MM.1S (cell line): ENCODE results near the gene KLHL3.

ENCODE experiments used
- DNase-seq: peaks from one replicate; pipeline ENCODE4 v3.0.0-alpha.2; 2015
- H2AFZ ChIP-seq: fragments of 300-600 bp; sonication (generic); 2 replicates; pipeline ENCODE4 v1.6.0; 2016; ENCODE audit warnings: antibody characterized with exemption, low read length
- H3F3A ChIP-seq: fragments of 300-600 bp; sonication (generic); 2 replicates; pipeline ENCODE4 v1.6.1; 2016; ENCODE audit warnings: mild to moderate bottlenecking, antibody characterized with exemption, low read length, moderate library complexity, mixed read lengths; ENCODE audit not compliant: insufficient read depth
- H3K27ac ChIP-seq: fragments of 300-600 bp; sonication (generic); 2 replicates; pipeline ENCODE4 v1.5.1; 2016; ENCODE audit warnings: mild to moderate bottlenecking, low read length
- H3K27me3 ChIP-seq: fragments of 300-600 bp; sonication (generic); replicated peaks from 2 replicates; pipeline ENCODE4 v1.6.0; 2016; ENCODE audit warnings: low read length; ENCODE audit not compliant: insufficient read depth
- H3K36me3 ChIP-seq: fragments of 300-600 bp; sonication (generic); replicated peaks from 2 replicates; pipeline ENCODE4 v1.6.1; 2016; ENCODE audit warnings: mild to moderate bottlenecking, low read length, mixed read lengths; ENCODE audit not compliant: insufficient read depth
- H3K4me1 ChIP-seq: fragments of 300-600 bp; sonication (generic); 2 replicates; pipeline ENCODE4 v1.6.1; 2016; ENCODE audit warnings: low read length, mixed read lengths
- H3K4me2 ChIP-seq: fragments of 300-600 bp; sonication (generic); 2 replicates; pipeline ENCODE4 v1.6.0; 2016; ENCODE audit warnings: low read depth, low read length
- H3K4me3 ChIP-seq: fragments of 300-600 bp; sonication (generic); 2 replicates; pipeline ENCODE4 v1.5.1; 2016; ENCODE audit warnings: low read length, mixed read lengths
- H3K79me2 ChIP-seq: fragments of 300-600 bp; sonication (generic); 2 replicates; pipeline ENCODE4 v1.6.1; 2016; ENCODE audit warnings: mixed run types, low read length, mixed read lengths
- H3K9ac ChIP-seq: fragments of 300-600 bp; sonication (generic); 2 replicates; pipeline ENCODE4 v1.6.1; 2016; ENCODE audit warnings: low read length, mixed read lengths
- H3K9me2 ChIP-seq: fragments of 300-600 bp; sonication (generic); replicated peaks from 2 replicates; pipeline ENCODE4 v1.6.1; 2016; ENCODE audit warnings: mild to moderate bottlenecking, low read length, mixed read lengths; ENCODE audit not compliant: insufficient read depth
- H3K9me3 ChIP-seq: fragments of 300-600 bp; sonication (generic); replicated peaks from 2 replicates; pipeline ENCODE4 v1.6.1; 2016; ENCODE audit warnings: mild to moderate bottlenecking, low read length, mixed read lengths; ENCODE audit not compliant: insufficient read depth
- H4K20me1 ChIP-seq: fragments of 300-600 bp; sonication (generic); 2 replicates; pipeline ENCODE4 v1.6.1; 2016; ENCODE audit warnings: mild to moderate bottlenecking, low read length, moderate library complexity, mixed read lengths; ENCODE audit not compliant: insufficient read depth
- EZH2 ChIP-seq: fragments of 300-600 bp; sonication (generic); optimal IDR thresholded peaks from 2 replicates; pipeline ENCODE3; 2017; ENCODE audit warnings: low read depth, mild to moderate bottlenecking, antibody characterized with exemption, low read length, mixed read lengths
- EZH2phosphoT487 ChIP-seq: fragments of 300-600 bp; sonication (generic); IDR thresholded peaks from 2 replicates; pipeline ENCODE4 v1.6.1; 2018; ENCODE audit warnings: antibody characterized with exemption, low read length
- TF ChIP-seq, protein P1 (sequence below): fragments of 300-600 bp; sonication (generic); IDR thresholded peaks from 2 replicates; pipeline ENCODE4 v1.5.1; 2016; ENCODE audit warnings: antibody characterized with exemption, low read length, mixed read lengths

The KLHL3 gene

DNA sequence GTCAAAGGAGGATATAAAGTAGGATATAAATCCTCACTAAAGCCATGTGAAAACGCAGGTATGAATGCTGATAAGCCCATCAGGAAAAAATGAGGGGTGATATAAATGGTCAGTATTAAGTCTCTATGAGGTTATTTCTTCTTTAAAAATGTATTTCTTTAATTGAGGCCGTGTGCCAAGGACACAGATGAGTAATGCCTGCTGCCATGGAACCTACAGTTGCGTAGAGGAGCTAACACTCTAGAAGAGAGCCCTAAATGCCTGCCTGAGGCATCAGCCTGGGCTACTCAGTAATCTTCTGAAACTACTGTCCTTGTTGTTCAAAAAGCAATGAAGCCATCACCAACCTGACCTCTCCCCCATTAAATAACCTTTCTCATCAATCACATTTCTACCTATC lies 84.9 kb downstream of the KLHL3 start:
- Histone ChIP-seq H3K27ac (no peak overlapping the region), H3K4me3 (no peak overlapping the region), H3K9me2 (no peaks in the 10 kb centered on the region), H3K4me1 (no peaks in the 10 kb centered on the region), H4K20me1 (no peaks in the 10 kb centered on the region), H3F3A (no peaks in the 10 kb centered on the region), H3K4me2 (no peak overlapping the region), H3K79me2 (no peaks in the 10 kb centered on the region), H3K9me3 (no peaks in the 10 kb centered on the region), H2AFZ (no peak overlapping the region), H3K36me3 (no peaks in the 10 kb centered on the region), H3K9ac (no peak overlapping the region), H3K27me3 (no peaks in the 10 kb centered on the region)
- TF ChIP-seq, protein P1, sequence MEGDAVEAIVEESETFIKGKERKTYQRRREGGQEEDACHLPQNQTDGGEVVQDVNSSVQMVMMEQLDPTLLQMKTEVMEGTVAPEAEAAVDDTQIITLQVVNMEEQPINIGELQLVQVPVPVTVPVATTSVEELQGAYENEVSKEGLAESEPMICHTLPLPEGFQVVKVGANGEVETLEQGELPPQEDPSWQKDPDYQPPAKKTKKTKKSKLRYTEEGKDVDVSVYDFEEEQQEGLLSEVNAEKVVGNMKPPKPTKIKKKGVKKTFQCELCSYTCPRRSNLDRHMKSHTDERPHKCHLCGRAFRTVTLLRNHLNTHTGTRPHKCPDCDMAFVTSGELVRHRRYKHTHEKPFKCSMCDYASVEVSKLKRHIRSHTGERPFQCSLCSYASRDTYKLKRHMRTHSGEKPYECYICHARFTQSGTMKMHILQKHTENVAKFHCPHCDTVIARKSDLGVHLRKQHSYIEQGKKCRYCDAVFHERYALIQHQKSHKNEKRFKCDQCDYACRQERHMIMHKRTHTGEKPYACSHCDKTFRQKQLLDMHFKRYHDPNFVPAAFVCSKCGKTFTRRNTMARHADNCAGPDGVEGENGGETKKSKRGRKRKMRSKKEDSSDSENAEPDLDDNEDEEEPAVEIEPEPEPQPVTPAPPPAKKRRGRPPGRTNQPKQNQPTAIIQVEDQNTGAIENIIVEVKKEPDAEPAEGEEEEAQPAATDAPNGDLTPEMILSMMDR: no peak
- TF ChIP-seq EZH2phosphoT487 (no peak), EZH2 (no peak)
- DNase-seq: no peak

DNA sequence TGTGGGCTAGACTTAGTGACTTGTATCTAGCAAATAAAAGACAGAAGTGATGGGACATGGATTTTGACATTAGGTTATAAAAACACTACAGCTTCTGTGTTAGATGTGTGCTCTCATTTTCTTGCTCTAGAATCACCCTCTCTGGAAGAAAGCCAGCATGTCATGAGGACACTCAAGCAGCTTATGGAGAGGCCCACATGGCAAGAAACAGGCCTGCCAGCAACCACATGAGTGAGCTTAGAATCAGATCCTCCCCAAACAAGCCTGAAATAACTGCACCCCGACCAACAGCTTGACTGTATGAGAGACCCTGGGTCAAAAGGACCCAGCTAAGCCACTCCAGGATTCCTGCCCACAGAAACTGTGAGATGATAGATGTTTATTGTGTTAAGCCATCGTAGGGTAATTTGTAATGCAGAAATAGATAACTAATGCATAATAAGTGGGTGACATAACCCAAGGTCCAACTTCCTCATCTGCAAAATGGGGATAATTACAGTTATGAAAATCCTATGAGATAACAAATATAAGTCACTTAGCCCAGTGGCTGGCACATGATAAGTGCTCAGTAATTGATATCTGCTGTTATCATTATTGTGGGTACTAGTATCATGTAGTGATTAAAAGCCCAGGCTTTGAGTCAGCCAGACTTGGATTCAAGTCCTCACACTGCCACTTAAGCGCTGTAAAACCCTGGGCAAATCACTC lies 86.5 kb downstream of the KLHL3 start:
- no peak for DNase-seq
- Histone ChIP-seq H3K4me1 (no peaks in the 10 kb centered on the region), H2AFZ (no peak overlapping the region), H3K79me2 (no peaks in the 10 kb centered on the region), H4K20me1 (no peaks in the 10 kb centered on the region), H3K27me3 (no peaks in the 10 kb centered on the region), H3K27ac (no peak overlapping the region), H3K4me3 (no peak overlapping the region), H3K36me3 (no peaks in the 10 kb centered on the region), H3F3A (no peaks in the 10 kb centered on the region), H3K9me3 (no peaks in the 10 kb centered on the region), H3K4me2 (no peak overlapping the region), H3K9ac (no peak overlapping the region), H3K9me2 (no peaks in the 10 kb centered on the region)
- no peak for TF ChIP-seq EZH2phosphoT487
- no peak for TF ChIP-seq EZH2
- TF ChIP-seq, protein P1: no peak

DNA sequence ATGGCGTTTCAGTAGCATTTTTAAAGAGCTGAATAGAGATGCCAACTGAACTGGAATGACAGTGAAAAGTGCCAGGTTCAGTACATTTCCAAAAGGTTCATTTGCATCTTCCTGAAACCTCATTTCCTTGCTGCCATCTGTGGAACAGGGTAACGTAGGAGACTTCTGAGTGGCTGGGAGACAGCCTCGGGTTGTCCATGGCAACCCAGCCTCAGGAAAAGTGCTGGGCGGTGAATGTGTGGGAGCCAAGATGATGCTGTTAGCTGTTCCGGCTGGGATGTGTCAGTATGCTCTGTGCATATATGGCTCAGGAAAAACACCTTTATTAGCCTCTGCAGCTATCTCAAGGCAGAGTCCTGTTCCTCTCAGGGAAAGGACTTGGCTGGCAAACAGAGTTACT lies 87.5 kb downstream of the KLHL3 start:
- Histone ChIP-seq H3K9me2 (no peaks in the 10 kb centered on the region), H3K27ac (no peak overlapping the region), H4K20me1 (no peaks in the 10 kb centered on the region), H3K9ac (no peak overlapping the region), H3K79me2 (no peaks in the 10 kb centered on the region), H3K9me3 (no peaks in the 10 kb centered on the region), H3K4me1 (no peaks in the 10 kb centered on the region), H3K27me3 (no peaks in the 10 kb centered on the region), H3K36me3 (no peaks in the 10 kb centered on the region), H2AFZ (no peak overlapping the region), H3F3A (no peaks in the 10 kb centered on the region), H3K4me2 (no peak overlapping the region), H3K4me3 (no peak overlapping the region)
- no peak for DNase-seq
- TF ChIP-seq, protein P1: no peak
- TF ChIP-seq EZH2 (no peak), EZH2phosphoT487 (no peak)
